ENCODE data around the gene DNAJC4. TPM values are rescaled to one million over a fixed set of nuclear protein-coding genes. Genes with fewer than 3 reads are reported as not detected.

DNAJC4 gene
- polyA plus RNA-seq, 3 donors, result 25.5 to 78.9 (median 32.5) TPM

- Histone ChIP-seq H3K36me3 (replicated peaks in 1 of 2; ENCODE audit: control insufficient read depth in 1 of 2, insufficient read depth in 2 of 2, low read length in 2 of 2) (peaks cover 84 to 92% of the 10 kb centered on the region in 2 donors), H3K9ac (ENCODE audit: insufficient read depth, low read length, poor library complexity, severe bottlenecking) (no peak overlapping the region), H3K4me1 (ENCODE audit: control insufficient read depth in 1 of 2, insufficient read depth in 2 of 2, low read length in 2 of 2) (peaks cover 0 to 4% of the 10 kb centered on the region in 2 donors), H3K4me3 (replicated peaks in 1 of 3; ENCODE audit: low read depth in 2 of 3, low read length in 3 of 3) (no peak overlapping the region), H2AFZ (ENCODE audit: insufficient read depth, low read depth, low read length, poor library complexity, severe bottlenecking) (no peak overlapping the region), H3K79me2 (ENCODE audit: insufficient read depth, low read length) (peaks cover 38% of the 10 kb centered on the region), H3K27me3 (ENCODE audit: control insufficient read depth in 2 of 2, insufficient read depth in 2 of 2, low read length in 2 of 2) (no peaks in the 10 kb centered on the region), H3K4me2 (replicated peaks; ENCODE audit: extremely low read depth, low read length, poor library complexity, severe bottlenecking) (no peak overlapping the region), H3K9me3 (replicated peaks in 1 of 2; ENCODE audit: control insufficient read depth in 1 of 2, insufficient read depth in 1 of 2, low read length in 2 of 2) (no peaks in the 10 kb centered on the region), H3K27ac (ENCODE audit: low read depth in 1 of 2, low read length in 2 of 2) (peak overlapping the region in 1 of 2 donors; percentile 26), H4K20me1 (ENCODE audit: insufficient read depth, low read length) (peaks cover 90% of the 10 kb centered on the region)
- H3K36me3 Mint-ChIP-seq, result peaks cover 76 to 91% of the 10 kb centered on the region in 2 donors
- H3K27ac Mint-ChIP-seq, result peak overlapping the region in 1 of 7 donors; percentile 46
- peaks cover 9% of the 10 kb centered on the region for H3K4me1 Mint-ChIP-seq
- intact Hi-C loops (cut with micrococcal nuclease), result no loop called here
- no peak for TF ChIP-seq CTCF (IDR thresholded peaks at IDR 0.05)
- H3K9me3 Mint-ChIP-seq, result peaks cover 0 to 2% (median 0%) of the 10 kb centered on the region in 7 donors
- H3K4me3 Mint-ChIP-seq, result no peak overlapping the region
- H3K27me3 Mint-ChIP-seq (ENCODE audit: low read depth in 3 of 3), result no peaks in the 10 kb centered on the region
- WGBS (ENCODE audit: insufficient coverage), result 94% methylated on average over 5 of the region's 7 CpGs
- peak in 1 of 3 donors; percentile 2 for DNase-seq
Measured at GRCh38 chr11:64219354-64219684, 11.0 kb upstream of the DNAJC4 start.

GRCh38 chr11:64219755-64220154 is 10.6 kb upstream of the DNAJC4 start:
- 94% methylated on average over 3 of the region's 10 CpGs for WGBS (ENCODE audit: insufficient coverage)
- no peak for DNase-seq
- Mint-ChIP-seq H3K9me3 (peaks cover 0 to 2% (median 0%) of the 10 kb centered on the region in 7 donors), H3K36me3 (peaks cover 71 to 87% of the 10 kb centered on the region in 2 donors), H3K4me1 (peaks cover 11% of the 10 kb centered on the region), H3K27ac (peak overlapping the region in 1 of 7 donors; percentile 50), H3K4me3 (no peak overlapping the region), H3K27me3 (ENCODE audit: low read depth in 3 of 3) (no peaks in the 10 kb centered on the region)
- H3K4me1 ChIP-seq (ENCODE audit: control insufficient read depth in 1 of 2, insufficient read depth in 2 of 2, low read length in 2 of 2), result peaks cover 3 to 9% of the 10 kb centered on the region in 2 donors
- peak overlapping the region in 1 of 2 donors; percentile 26 for H3K27ac ChIP-seq (ENCODE audit: low read depth in 1 of 2, low read length in 2 of 2)
- peaks cover 80 to 89% of the 10 kb centered on the region in 2 donors for H3K36me3 ChIP-seq (replicated peaks in 1 of 2; ENCODE audit: control insufficient read depth in 1 of 2, insufficient read depth in 2 of 2, low read length in 2 of 2)
- H2AFZ ChIP-seq (ENCODE audit: insufficient read depth, low read depth, low read length, poor library complexity, severe bottlenecking), result no peak overlapping the region
- no peak overlapping the region for H3K4me2 ChIP-seq (replicated peaks; ENCODE audit: extremely low read depth, low read length, poor library complexity, severe bottlenecking)
- H3K9ac ChIP-seq (ENCODE audit: insufficient read depth, low read length, poor library complexity, severe bottlenecking), result no peak overlapping the region
- H3K79me2 ChIP-seq (ENCODE audit: insufficient read depth, low read length), result peaks cover 35% of the 10 kb centered on the region
- no peak overlapping the region for H3K4me3 ChIP-seq (replicated peaks in 1 of 3; ENCODE audit: low read depth in 2 of 3, low read length in 3 of 3)
- intact Hi-C loops (cut with micrococcal nuclease), result no loop called here
- peaks cover 90% of the 10 kb centered on the region for H4K20me1 ChIP-seq (ENCODE audit: insufficient read depth, low read length)
- no peak for TF ChIP-seq CTCF (IDR thresholded peaks at IDR 0.05)
- H3K9me3 ChIP-seq (replicated peaks in 1 of 2; ENCODE audit: control insufficient read depth in 1 of 2, insufficient read depth in 1 of 2, low read length in 2 of 2), result no peaks in the 10 kb centered on the region
- no peaks in the 10 kb centered on the region for H3K27me3 ChIP-seq (ENCODE audit: control insufficient read depth in 2 of 2, insufficient read depth in 2 of 2, low read length in 2 of 2)
